Mesenchymal stem cell (in vitro differentiated cells and primary cell): ENCODE measurements around the gene MYCBPAP.

Source experiments
- DNase-seq: peaks from one replicate; pipeline ENCODE4 v3.0.0-alpha.2; 2013
- H2AFZ ChIP-seq: one replicate; pipeline ENCODE4 v1.6.1; 2013; ENCODE audit warnings: low read depth, mild to moderate bottlenecking, control low read depth, inconsistent platforms, low read length, moderate library complexity
- H2AK5ac ChIP-seq: 2 replicates; pipeline ENCODE4 v1.6.1; 2013; ENCODE audit warnings: low read length, moderate library complexity, mild to moderate bottlenecking, inconsistent platforms; ENCODE audit not compliant: severe bottlenecking
- H2BK120ac ChIP-seq: one replicate; pipeline ENCODE4 v1.6.1; 2013; ENCODE audit warnings: low read depth, mild to moderate bottlenecking, inconsistent platforms, low read length, moderate library complexity
- H2BK12ac ChIP-seq, 2 experiments: one replicate each; pipeline ENCODE4 v1.6.1; 2013; ENCODE audit warnings: inconsistent platforms in 2 of 2, low read length in 2 of 2, mild to moderate bottlenecking in 2 of 2, moderate library complexity in 2 of 2, control low read depth in 1 of 2
- H2BK15ac ChIP-seq: one replicate; pipeline ENCODE4 v1.6.1; 2013; ENCODE audit warnings: mild to moderate bottlenecking, low read depth, inconsistent platforms; ENCODE audit not compliant: poor library complexity, severe bottlenecking
- H2BK5ac ChIP-seq: 2 replicates; pipeline ENCODE4 v1.6.1; 2013; ENCODE audit warnings: low read depth, mild to moderate bottlenecking, low read length, control low read depth, inconsistent platforms; ENCODE audit not compliant: poor library complexity, severe bottlenecking
- H3K14ac ChIP-seq, 2 experiments: one replicate each; pipeline ENCODE4 v1.6.1; 2013; ENCODE audit warnings: inconsistent platforms in 2 of 2, low read length in 2 of 2, control low read depth in 1 of 2, mild to moderate bottlenecking in 1 of 2, moderate library complexity in 1 of 2
- H3K18ac ChIP-seq, 2 experiments: one replicate each; pipeline ENCODE4 v1.6.1; 2013; ENCODE audit warnings: inconsistent platforms in 2 of 2, low read length in 2 of 2, control low read depth in 1 of 2, low read depth in 1 of 2, mild to moderate bottlenecking in 1 of 2
- H3K23ac ChIP-seq, 2 experiments: one replicate each; pipeline ENCODE4 v1.6.1; 2013; ENCODE audit warnings: inconsistent platforms in 2 of 2, low read length in 2 of 2, mild to moderate bottlenecking in 2 of 2, moderate library complexity in 2 of 2, control low read depth in 1 of 2
- H3K27ac ChIP-seq: 2 replicates; pipeline ENCODE4 v1.5.1; 2013; ENCODE audit warnings: mild to moderate bottlenecking, moderate library complexity, low read length, control low read depth, inconsistent platforms; ENCODE audit not compliant: poor library complexity, severe bottlenecking
- H3K27me3 ChIP-seq, 2 experiments: 2 replicates each; pipeline versions ENCODE4 v1.6.1 to v1.7.0; 2013; ENCODE audit warnings: low read length in 2 of 2, mild to moderate bottlenecking in 2 of 2, moderate library complexity in 2 of 2, control low read depth in 1 of 2, inconsistent platforms in 1 of 2; ENCODE audit not compliant: control insufficient read depth in 1 of 2, insufficient read depth in 1 of 2
- H3K36me3 ChIP-seq, 2 experiments: 2 replicates each; pipeline versions ENCODE4 v1.6.1 to v1.7.0; 2013; ENCODE audit warnings: low read length in 2 of 2, control low read depth in 1 of 2, inconsistent platforms in 1 of 2, low read depth in 1 of 2, mild to moderate bottlenecking in 1 of 2; ENCODE audit not compliant: insufficient read depth in 2 of 2, control insufficient read depth in 1 of 2
- H3K4ac ChIP-seq, 2 experiments: one replicate each; pipeline ENCODE4 v1.6.1; 2013; ENCODE audit warnings: inconsistent platforms in 2 of 2, low read length in 2 of 2, mild to moderate bottlenecking in 2 of 2, moderate library complexity in 2 of 2, control low read depth in 1 of 2, low read depth in 1 of 2
- H3K4me1 ChIP-seq: 2 replicates; pipeline ENCODE4 v1.6.1; 2013; ENCODE audit warnings: low read depth, low read length, control low read depth; ENCODE audit not compliant: control insufficient read depth, insufficient read depth
- H3K4me2 ChIP-seq: 2 replicates; pipeline ENCODE4 v1.6.1; 2013; ENCODE audit warnings: low read length, mild to moderate bottlenecking, inconsistent platforms; ENCODE audit not compliant: poor library complexity, severe bottlenecking
- H3K4me3 ChIP-seq, 2 experiments: 2 replicates each; pipeline versions ENCODE4 v1.5.1 to v1.7.0; 2013; ENCODE audit warnings: low read length in 2 of 2, mild to moderate bottlenecking in 2 of 2, control low read depth in 1 of 2, low read depth in 1 of 2; ENCODE audit not compliant: insufficient read depth in 1 of 2
- H3K79me1 ChIP-seq: replicated peaks from 2 replicates; pipeline ENCODE4 v1.6.1; 2013; ENCODE audit warnings: mild to moderate bottlenecking, control low read depth, low read length, inconsistent platforms; ENCODE audit not compliant: poor library complexity, severe bottlenecking
- H3K9ac ChIP-seq: 2 replicates; pipeline ENCODE4 v1.7.0; 2013; ENCODE audit warnings: mild to moderate bottlenecking, low read length, moderate library complexity
- H3K9me3 ChIP-seq: 2 replicates; pipeline ENCODE4 v1.7.0; 2013; ENCODE audit warnings: mild to moderate bottlenecking, low read length; ENCODE audit not compliant: control insufficient read depth
- H4K8ac ChIP-seq: one replicate; pipeline ENCODE4 v1.6.1; 2013; ENCODE audit warnings: inconsistent platforms, mild to moderate bottlenecking, low read length, moderate library complexity
- H4K91ac ChIP-seq: one replicate; pipeline ENCODE4 v1.6.1; 2013; ENCODE audit warnings: mild to moderate bottlenecking, low read length, inconsistent platforms
- WGBS: methylation state at CpG from one replicate; pipeline ENCODE4 v1.1.7; 2013; ENCODE audit warnings: mixed read lengths; 5-methylcytosine and 5-hydroxymethylcytosine counted together

The MYCBPAP gene

DNA sequence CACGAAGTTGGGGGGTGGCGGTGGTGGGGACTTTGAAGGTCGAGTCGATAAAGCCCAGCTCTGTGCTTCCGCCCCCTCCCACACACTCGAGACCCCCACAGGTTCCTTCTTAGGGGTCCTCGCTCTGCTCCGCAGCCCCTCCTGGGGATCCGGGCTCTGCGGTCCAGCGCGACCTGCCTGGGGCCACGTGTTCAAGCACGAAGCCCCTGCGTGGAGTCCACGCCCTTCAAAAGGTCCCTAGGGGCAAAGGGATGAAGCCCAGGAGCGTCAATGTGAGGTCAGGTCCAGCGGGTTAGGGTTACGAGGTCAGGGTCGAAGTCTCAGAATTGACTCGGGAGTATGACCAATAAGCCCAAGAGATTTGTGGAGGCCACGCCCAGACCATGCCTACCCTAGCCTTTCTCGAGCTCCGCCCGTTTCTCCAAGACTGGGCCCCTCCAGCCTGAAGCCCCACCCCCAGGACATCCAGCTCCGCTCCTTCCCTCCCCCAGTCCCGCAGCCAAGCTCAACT lies 51.5 kb downstream of the MYCBPAP start:
- WGBS, result 1% methylated on average over 25 of the region's 27 CpGs
- Histone ChIP-seq H3K18ac (no peak overlapping the region), H4K8ac (no peak overlapping the region), H2AFZ (no peak overlapping the region), H3K36me3 (peaks cover 17 to 25% of the 10 kb centered on the region in 2 experiments), H3K9me3 (no peaks in the 10 kb centered on the region), H3K4me3 (peak overlapping the region; percentile 31 to 76), H3K4ac (no peak overlapping the region), H2BK15ac (no peak overlapping the region), H3K4me1 (peaks cover 32% of the 10 kb centered on the region), H4K91ac (no peak overlapping the region), H2BK120ac (no peak overlapping the region), H2BK12ac (no peak overlapping the region), H3K23ac (no peak overlapping the region), H3K4me2 (peak overlapping the region; percentile 76), H2AK5ac (no peak overlapping the region), H3K14ac (no peak overlapping the region), H3K27me3 (peaks cover 33 to 59% of the 10 kb centered on the region in 2 experiments), H3K79me1 (no peaks in the 10 kb centered on the region), H3K9ac (peak overlapping the region; percentile 62), H2BK5ac (no peak overlapping the region), H3K27ac (no peak overlapping the region)
- DNase-seq, result peak; percentile 51

DNA sequence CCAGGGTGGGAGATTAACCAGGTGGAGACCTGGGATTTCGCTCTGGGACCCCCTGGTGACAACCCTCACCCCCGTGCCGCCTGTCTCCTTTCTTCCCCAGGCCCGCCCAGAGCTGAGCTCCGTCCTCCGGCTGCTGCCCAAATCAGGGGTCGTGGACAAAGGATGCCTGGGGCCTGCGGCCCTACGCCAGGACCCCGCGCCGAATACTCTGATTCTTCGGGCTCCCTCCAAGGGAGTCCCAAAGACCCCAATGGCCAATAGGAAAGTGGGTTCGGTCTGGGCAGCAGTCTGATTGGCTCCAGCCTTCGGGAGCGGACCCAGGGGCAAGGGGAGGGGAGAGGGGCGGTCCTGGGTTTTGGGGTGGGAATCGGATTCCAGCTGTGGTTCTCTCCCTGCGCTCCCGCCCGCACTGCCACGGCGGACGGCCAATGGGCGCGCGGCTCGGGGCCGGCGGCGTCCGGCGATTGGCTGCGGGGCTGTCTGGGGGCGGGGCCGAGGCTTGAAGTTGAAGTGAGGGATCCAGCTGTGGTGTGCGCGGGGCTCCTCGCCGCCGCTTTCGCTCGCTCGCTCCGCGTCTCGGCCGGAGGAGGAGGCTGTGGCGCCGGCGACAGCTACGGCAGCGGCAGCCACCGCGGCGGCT lies 52.1 kb downstream of the MYCBPAP start, which contains the start of gene CACNA1G:
CACNA1G (plus strand) TSS at position 531 of the 640 bp plus-strand sequence. CDS start 745 bp downstream, outside the sequence.
- H2AK5ac ChIP-seq, result no peak within 1 kb of the TSS
- no peak within 1 kb of the TSS for H4K91ac ChIP-seq
- peak within 1 kb of the TSS; percentile 76 for H3K4me2 ChIP-seq
- H2BK120ac ChIP-seq, result no peak within 1 kb of the TSS
- no peak within 1 kb of the TSS for H2AFZ ChIP-seq
- H2BK12ac ChIP-seq, result no peak within 1 kb of the TSS
- WGBS, result 2% methylated on average over 25 of the region's 56 CpGs
- H4K8ac ChIP-seq, result no peak within 1 kb of the TSS
- no peak within 1 kb of the TSS for H3K14ac ChIP-seq
- no peak within 1 kb of the TSS for H2BK5ac ChIP-seq
- H3K4me3 ChIP-seq, result peak within 1 kb of the TSS; percentile 69 to 76
- no peak within 1 kb of the TSS for H2BK15ac ChIP-seq
- peak; percentile 86 for DNase-seq
- no peaks in the 10 kb centered on the region for H3K9me3 ChIP-seq
- H3K27me3 ChIP-seq, result peaks cover 33 to 64% of the 10 kb centered on the region in 2 experiments
- no peak within 1 kb of the TSS for H3K27ac ChIP-seq
- peaks cover 11 to 20% of the 10 kb centered on the region in 2 experiments for H3K36me3 ChIP-seq
- H3K9ac ChIP-seq, result peak within 1 kb of the TSS; percentile 62
- no peak within 1 kb of the TSS for H3K4ac ChIP-seq
- no peaks in the 10 kb centered on the region for H3K79me1 ChIP-seq
- H3K23ac ChIP-seq, result no peak within 1 kb of the TSS
- H3K4me1 ChIP-seq, result peaks cover 33% of the 10 kb centered on the region
- H3K18ac ChIP-seq, result no peak within 1 kb of the TSS

DNA sequence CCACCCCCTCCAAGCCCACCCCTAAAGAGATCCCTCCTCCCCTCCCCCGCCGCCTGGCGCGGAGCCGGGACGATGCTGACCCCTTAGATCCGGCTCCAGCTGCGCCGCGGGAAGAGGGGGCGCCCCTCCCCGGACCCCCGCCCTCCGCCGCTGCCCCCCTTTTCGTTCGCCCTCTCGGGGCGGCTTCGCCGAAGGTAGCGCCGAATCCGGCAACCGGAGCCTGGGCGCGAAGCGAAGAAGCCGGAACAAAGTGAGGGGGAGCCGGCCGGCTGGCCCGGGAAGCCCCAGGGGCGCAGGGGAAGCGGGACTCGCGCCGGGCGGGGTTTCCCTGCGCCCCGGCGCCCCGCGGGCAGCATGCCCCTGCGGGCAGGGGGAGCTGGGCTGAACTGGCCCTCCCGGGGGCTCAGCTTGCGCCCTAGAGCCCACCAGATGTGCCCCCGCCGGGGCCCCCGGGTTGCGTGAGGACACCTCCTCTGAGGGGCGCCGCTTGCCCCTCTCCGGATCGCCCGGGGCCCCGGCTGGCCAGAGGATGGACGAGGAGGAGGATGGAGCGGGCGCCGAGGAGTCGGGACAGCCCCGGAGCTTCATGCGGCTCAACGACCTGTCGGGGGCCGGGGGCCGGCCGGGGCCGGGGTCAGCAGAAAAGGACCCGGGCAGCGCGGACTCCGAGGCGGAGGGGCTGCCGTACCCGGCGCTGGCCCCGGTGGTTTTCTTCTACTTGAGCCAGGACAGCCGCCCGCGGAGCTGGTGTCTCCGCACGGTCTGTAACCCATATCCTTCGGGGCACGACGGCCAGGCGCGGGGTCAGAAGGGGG lies 52.9 kb downstream of the MYCBPAP start:
- no peak overlapping the region for H3K4ac ChIP-seq
- H3K23ac ChIP-seq, result no peak overlapping the region
- no peak overlapping the region for H3K14ac ChIP-seq
- H3K27me3 ChIP-seq, result peaks cover 33 to 73% of the 10 kb centered on the region in 2 experiments
- H4K91ac ChIP-seq, result no peak overlapping the region
- H2BK5ac ChIP-seq, result no peak overlapping the region
- H2AFZ ChIP-seq, result no peak overlapping the region
- 1% methylated on average over 44 of the region's 88 CpGs for WGBS
- peak overlapping the region; percentile 76 for H3K4me2 ChIP-seq
- peaks cover 3 to 11% of the 10 kb centered on the region in 2 experiments for H3K36me3 ChIP-seq
- no peaks in the 10 kb centered on the region for H3K9me3 ChIP-seq
- H3K18ac ChIP-seq, result no peak overlapping the region
- H3K4me1 ChIP-seq, result peaks cover 33% of the 10 kb centered on the region
- H2BK15ac ChIP-seq, result no peak overlapping the region
- no peak overlapping the region for H2BK120ac ChIP-seq
- no peaks in the 10 kb centered on the region for H3K79me1 ChIP-seq
- H3K9ac ChIP-seq, result peak overlapping the region; percentile 49
- H3K4me3 ChIP-seq, result peak overlapping the region; percentile 65 to 69
- no peak for DNase-seq
- no peak overlapping the region for H4K8ac ChIP-seq
- no peak overlapping the region for H3K27ac ChIP-seq
- no peak overlapping the region for H2BK12ac ChIP-seq
- H2AK5ac ChIP-seq, result no peak overlapping the region

DNA sequence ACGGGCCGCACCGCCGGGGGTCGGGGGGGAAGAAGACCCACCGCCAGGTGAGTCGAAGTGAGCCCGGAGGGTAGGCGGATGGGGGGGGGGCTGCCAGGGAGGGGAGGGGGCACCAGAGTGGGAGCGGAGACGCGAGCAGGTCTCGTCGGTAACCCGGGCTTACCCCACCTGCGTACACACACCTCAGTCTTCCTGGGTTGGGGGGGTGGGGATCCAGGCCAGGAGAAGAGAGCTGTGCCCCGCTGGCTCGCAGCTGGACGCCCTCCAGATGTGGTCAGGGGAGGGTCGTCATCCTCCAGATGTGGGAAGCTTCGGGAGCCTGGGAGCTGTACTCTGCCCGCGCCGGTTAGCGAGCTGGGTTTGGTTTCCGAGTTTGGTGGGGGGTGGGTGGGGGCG lies 53.5 kb downstream of the MYCBPAP start:
- no CpG with 5 or more reads among the region's 27 CpGs for WGBS
- peaks cover 0 to 5% of the 10 kb centered on the region in 2 experiments for H3K36me3 ChIP-seq

More for the DNA sequence above, 53.5 kb downstream of the MYCBPAP start:
- H3K79me1 ChIP-seq, result no peaks in the 10 kb centered on the region
- no peaks in the 10 kb centered on the region for H3K9me3 ChIP-seq
- DNase-seq, result no peak
- no peak overlapping the region for H2BK120ac ChIP-seq
- no peak overlapping the region for H3K23ac ChIP-seq
- H2AK5ac ChIP-seq, result no peak overlapping the region
- no peak overlapping the region for H2BK5ac ChIP-seq
- H2BK12ac ChIP-seq, result no peak overlapping the region
- H3K4me1 ChIP-seq, result peaks cover 33% of the 10 kb centered on the region
- no peak overlapping the region for H4K8ac ChIP-seq
- H3K4me3 ChIP-seq, result no peak overlapping the region
- H3K4ac ChIP-seq, result no peak overlapping the region
- peaks cover 39 to 79% of the 10 kb centered on the region in 2 experiments for H3K27me3 ChIP-seq
- H3K14ac ChIP-seq, result no peak overlapping the region
- no peak overlapping the region for H3K18ac ChIP-seq
- no peak overlapping the region for H3K27ac ChIP-seq
- no peak overlapping the region for H3K9ac ChIP-seq
- no peak overlapping the region for H3K4me2 ChIP-seq
- no peak overlapping the region for H2AFZ ChIP-seq
- no peak overlapping the region for H4K91ac ChIP-seq
- no peak overlapping the region for H2BK15ac ChIP-seq
